SJSA1 (cell line): ENCODE data around the gene C2orf49. TPM values are rescaled to one million over a fixed set of nuclear protein-coding genes. Genes with fewer than 3 reads are reported as not detected.

Experiments
- total RNA-seq: library from RNA; depleted of rRNA; stranded (reverse); fragments of >200 nt; shearing (Covaris generic); gene quantifications from 2 replicates; pipeline ENCODE4 v1.2.3, GENCODE V29; 2014; rRNA removed

The C2orf49 gene
- total RNA-seq, 1 experiment from 2014 or later: 19.6 TPM

Other genes with a start within 250 kb of the C2orf49 start
- gene GPR45, start 95.8 kb upstream of the C2orf49 start, total RNA-seq: 0.16 and 0.29 TPM in 2 replicates
- 16.5 and 25.8 TPM in 2 replicates for gene TGFBRAP1, start 7.8 kb upstream of the C2orf49 start, total RNA-seq
- gene FHL2, start 61.5 kb downstream of the C2orf49 start, total RNA-seq: 156 and 190 TPM in 2 replicates